Activated CD4-positive, alpha-beta T cell treated with anti-CD3 and anti-CD28 coated beads, Interleukin-10, Interleukin-2, amounts not matched to agents 100 ng/mL and 50 ng/mL, durations not matched to agents 16 hours and 8 hours (primary cell): Measurements from ENCODE around the gene SLC12A4.
"Not testable (repeated sequence)": the region's sequence is repeated elsewhere in the genome, so short reads cannot be mapped to it uniquely, and the experiment has no call there.

ENCODE experiments used
- DNase-seq: peaks from one replicate; pipeline ENCODE4 v3.0.0-alpha.2; 2020

The SLC12A4 gene

DNA sequence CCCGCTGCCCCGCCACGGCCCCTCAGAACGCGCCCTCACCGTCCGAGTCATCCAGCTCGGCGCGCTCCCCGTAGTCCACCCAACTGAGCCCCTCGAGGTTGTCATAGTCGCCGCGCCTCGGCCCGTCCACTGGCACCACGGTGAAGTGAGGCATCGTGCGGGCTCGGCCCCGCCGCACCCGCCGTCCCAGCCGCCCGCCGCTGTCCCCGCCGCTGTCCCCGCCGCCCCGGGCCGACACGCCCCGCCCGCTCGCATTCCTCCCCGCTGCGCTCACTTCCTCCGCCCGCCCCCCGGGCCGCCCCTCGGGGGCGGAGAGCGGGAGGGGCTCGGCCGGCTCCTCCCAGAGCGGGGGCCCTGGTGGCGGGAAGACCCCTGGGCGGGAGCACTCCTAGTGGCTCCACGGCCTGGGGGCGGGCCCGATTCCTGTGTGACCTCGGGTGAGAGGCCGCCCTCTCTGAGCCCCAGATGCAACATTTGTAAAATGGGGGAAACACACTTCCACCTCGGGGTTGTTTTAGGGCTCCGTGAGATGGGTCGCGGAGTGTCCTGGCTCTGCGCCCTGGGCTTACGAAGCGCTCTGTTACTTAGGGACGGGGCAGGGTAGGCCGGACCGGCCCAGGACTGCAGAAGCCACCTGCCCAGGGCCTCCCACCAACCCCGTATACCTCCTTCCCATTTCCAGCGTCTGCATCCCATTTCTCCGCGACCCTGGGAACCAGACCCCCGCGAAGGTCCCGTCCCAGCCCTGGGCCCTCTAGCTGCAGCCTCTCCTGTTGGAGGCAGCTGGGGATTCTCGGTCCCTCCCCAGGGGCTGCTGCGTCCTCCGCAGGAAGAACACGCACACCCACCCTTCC lies at the start of gene SLC12A4:
SLC12A4 (minus strand) TSS at position 238 of the 854 bp plus-strand sequence; CDS start at position 154, 84 bp downstream.
- peak; percentile 96 for DNase-seq

DNA sequence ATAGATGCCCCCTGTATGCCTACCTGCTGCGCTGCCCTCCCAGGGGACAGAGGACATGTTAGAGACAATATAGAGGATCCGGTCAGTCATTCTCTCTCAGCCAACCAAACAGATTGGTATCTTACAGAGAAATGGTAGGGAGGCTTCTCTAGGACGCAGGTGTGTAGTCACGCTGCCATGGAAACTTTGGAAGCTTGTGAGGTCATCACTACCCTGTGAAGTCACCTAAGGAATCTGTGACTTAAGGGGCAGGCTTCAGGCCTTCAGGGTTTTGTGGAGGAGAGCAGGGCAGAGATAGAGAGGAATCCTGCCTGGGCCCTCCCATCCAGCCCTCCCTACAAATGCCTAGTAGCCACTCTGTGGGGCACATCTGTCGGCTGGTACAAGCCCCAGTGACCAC lies 47.2 kb upstream of the SLC12A4 start, which contains the start of gene DPEP2NB:
DPEP2NB (minus strand) TSS at position 231 of the 400 bp plus-strand sequence; CDS start at position 90, 141 bp downstream.
- no peak for DNase-seq

DNA sequence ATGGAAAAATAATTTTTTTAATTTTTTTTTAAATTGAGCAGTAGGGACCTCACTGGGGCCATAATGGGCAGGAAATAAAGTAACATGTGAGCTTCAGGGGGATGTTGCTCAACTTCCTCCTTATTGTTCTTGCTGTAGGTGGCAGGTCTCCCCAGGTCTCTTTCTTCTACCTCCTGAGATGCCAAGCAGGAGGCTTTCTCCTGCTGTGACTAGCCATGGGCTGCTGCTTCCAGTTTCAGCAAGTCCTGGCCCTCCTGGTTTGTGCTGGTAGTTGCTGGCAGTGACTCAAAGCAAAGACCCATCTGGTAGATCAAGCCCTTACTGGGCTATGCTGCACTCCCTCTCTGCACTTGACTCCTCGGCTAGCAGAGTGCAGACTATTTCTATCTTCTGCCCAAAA lies 45.0 kb upstream of the SLC12A4 start:
- DNase-seq = no peak

DNA sequence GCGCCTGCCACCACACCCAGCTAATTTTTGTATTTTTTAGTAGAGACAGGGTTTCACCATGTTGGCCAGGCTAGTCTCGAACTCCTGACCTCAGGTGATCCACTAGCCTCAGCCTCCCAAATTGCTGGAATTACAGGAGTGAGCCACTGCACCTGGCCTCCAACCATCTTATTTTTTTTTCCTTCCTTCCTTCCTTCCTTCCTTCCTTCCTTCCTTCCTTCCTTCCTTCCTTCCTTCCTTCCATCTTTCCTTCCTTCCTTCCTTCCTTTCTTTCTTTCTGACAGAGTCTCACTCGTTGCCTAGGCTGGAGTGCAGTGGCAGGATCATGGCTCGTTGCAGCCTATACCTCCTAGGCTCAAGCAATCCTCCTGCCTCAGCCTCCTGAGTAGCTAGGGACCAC lies 41.4 kb upstream of the SLC12A4 start:
- DNase-seq = not testable (repeated sequence)

DNA sequence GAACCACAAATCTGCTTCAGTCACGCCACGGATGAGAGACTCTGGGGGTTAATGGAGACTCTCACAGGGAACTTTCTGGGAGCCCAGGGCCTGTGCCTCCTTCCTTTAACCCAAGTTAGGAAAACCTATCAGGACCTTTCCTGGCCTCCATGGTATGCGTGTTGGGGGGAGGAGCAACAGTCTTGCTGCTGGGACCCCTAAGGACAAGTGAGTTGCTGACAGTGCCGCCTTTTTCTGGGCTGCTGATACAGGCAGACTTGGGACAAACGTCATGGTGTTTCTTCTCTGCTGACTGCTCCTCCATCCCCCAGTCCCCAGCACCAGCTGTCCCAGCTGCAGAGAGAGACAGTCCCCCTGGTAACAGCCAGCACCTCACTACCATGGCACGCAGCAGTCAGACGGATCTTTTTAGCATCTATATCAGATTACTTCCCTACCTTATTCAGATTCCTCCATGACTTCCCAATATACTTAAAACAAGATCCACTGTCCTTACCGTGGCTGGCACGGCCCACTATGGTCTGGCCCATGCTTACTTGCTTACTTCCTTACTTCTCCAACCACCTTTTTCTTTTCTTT lies 40.8 kb upstream of the SLC12A4 start:
- no peak for DNase-seq

DNA sequence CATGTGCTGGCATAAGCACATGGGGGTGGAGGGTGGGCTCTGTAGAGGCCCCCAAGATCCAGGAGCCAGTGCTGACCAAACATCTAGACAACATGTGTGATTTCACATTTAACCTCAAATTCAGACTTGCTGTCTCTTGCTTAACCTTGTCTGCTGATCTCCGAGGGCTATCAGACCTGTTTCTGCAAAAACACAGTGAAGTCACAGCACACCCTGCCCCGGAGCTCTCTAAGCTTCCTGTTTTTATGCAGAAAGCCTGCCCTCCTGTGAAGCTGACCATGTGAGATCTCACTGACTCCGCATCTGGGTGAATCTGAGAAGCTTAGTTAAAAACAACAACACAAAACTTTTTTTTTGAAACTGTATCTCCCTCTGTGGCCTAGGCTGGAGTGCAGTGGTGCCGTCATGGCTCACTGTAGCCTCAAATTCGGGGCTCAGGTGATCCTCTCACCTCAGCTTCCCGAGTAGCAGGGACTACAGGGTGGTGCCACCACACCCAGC lies 37.4 kb upstream of the SLC12A4 start:
- peak; percentile 21 for DNase-seq

DNA sequence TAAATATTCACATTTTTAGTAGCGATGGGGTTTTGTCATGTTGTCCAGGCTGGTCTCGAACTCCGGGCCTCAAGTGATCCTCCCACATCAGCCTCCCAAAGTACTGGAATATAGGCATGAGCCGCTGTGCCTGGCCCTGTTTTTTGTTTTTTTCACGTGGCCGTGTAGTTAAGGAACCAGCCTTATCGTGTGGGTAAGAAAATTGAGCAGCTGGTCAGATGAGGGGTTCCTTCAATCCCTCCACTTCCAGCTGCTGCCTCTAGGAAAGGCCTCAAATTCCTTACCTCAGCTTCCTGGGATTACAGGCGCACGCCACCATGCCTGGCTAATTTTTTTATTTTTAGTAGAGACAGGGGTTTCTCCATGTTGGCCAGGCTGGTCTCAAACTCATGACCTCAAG lies 36.8 kb upstream of the SLC12A4 start:
- DNase-seq = no peak

DNA sequence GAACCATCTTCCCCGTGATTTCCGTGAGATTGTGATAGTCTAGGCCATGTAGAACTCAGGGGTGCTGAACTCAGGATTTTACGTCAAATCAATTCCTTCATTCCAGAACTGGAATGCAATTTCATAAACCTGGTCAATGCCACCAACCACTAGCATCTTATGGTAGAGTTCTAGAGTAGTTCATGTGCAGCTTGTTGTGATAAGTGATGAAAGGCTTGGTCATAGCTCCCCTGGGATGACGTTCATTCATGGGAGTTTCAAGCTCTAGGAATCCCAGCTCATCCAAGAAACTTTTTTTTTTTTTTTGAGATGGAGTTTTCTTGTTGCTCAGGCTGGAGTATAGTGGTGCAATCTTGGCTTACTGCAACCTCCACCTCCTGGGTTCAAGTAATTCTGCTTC lies 34.6 kb upstream of the SLC12A4 start:
- DNase-seq = no peak

DNA sequence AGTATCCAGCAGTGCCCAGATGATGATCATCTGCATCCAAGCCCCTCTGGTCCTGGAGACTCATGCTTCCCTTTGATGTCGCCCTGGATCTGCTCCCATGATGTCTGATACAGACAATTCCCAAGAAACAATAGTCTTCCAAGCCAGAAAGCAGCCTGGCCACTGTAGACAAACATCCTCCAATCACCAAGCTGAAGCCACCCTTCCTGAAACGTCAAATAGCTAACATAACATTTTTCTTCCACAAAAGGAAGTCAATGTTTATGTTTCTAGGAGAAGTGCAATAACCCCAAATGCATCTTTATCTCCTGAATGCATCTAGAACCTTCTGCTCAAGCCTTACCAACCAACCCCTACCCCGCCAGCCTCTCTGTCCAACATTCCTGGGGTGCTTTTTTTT lies 32.0 kb upstream of the SLC12A4 start:
- no peak for DNase-seq

DNA sequence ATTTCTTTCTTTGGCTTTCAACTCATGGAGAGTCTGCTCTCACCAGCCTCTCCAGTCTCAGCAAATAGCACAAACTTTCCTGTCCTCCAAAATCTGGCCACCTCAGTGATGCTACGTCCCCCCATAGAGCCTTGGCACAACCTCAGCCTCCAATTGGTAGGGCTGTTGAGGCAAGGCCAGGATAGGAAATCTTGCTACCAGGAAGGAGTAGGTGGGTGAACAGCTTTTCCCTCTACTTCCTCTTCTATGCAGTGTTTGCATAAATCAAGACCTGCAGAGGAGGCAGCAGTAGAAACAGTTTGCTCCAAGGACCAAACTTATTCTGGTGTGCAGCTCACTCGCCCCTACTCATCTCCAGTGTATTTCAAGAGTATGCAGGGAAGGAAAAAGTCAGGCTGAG lies 31.5 kb upstream of the SLC12A4 start:
- no peak for DNase-seq

DNA sequence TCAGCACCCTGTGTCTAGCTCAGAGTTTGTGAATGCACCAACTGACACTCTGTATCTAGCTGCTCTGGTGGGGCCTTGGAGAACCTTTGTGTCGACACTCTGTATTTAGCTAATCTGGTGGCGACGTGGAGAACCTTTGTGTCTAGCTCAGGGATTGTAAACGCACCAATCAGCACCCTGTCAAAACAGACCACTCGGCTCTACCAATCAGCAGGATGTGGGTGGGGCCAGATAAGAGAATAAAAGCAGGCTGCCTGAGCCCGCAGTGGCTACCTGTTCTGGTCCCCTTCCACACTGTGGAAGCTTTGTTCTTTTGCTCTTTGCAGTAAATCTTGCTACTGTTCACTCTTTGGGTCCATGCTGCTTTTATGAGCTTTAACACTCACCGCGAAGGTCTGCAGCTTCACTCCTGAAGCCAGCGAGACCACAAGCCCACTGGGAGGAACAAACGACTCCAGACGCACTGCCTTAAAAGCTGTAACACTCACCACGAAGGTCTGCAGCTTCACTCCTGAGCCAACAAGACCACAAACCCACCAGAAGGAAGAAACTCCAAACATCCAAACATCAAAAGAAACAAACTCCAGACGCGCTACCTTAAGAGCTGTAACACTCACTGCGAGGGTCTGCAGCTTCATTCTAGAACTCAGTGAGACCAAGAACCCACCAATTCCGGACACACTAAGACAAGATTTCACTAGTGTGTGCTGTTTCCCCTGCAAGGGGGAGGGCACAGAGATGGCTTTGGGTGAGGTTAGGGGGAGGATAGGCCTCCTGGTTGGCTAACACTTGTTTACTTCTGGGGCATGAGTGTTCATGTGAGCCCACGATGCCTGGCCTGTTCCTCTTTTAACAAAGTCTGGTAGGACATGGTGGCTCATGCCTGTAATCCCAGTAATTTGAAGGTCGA lies 30.6 kb upstream of the SLC12A4 start, which contains the start of gene DPEP2:
DPEP2 (minus strand) TSS at position 706 of the 910 bp plus-strand sequence. CDS start 6,272 bp downstream, outside the sequence.
- DNase-seq = peak; percentile 46

DNA sequence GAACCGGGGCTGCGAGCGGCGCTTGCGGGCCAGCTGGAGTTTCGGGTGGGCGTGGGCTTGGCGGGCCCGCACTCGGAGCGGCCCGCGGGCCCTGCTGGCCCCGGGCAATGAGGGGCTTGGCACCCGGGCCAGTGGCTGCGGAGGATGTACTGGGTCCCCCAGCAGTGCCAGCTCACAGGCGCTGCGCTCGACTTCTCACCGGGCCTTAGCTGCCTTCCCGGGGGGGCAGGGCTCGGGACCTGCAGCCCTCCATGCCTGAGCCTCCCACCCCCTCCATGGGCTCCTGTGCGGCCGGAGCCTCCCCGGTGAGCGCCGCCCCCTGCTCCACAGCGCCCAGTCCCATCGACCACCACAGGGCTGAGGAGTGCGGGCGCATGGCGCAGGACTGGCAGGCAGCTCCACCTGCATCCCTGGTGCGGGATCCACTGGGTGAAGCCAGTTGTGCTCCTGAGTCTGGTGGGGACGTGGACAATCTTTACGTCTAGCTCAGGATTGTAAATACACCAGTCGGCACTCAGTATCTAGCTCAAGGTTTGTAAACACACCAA lies 29.9 kb upstream of the SLC12A4 start:
- DNase-seq = not testable (repeated sequence)

DNA sequence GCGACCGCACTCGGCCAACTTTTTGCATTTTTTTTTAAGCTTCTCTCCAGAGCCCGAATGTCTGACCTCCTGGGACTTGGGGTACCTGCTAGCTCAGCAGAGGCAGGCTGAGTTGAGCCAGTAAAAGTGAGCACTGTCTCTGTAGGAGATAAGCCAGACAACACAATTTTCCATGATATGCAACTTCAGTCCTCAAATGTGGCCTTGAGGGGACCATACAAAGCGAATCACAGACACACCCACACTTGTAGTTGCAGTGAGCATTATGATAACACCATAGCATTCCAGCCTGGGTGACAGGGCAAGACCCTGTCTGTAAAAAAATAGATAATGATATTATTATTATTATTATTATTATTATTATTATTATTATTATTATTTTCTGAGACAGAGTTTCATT lies 28.2 kb upstream of the SLC12A4 start:
- no peak for DNase-seq

DNA sequence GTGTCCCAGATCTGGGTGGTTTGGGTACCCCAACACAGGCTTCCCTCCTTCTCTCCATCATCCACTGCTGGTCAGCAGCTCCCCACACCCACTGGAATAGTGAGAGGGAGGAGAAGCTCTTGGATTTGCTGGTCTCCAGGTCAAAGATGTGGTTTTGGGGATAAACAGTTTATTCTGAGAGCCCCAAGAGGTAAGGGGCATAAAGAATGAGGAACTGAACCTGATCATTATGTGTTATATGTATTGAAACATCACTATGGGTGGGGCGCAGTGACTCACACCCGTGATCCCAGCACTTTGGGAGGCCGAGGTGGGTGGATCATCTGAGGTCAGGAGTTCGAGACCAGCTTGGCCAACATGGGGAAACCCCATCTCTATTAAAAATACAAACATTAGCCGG lies 27.0 kb upstream of the SLC12A4 start:
- DNase-seq = no peak

DNA sequence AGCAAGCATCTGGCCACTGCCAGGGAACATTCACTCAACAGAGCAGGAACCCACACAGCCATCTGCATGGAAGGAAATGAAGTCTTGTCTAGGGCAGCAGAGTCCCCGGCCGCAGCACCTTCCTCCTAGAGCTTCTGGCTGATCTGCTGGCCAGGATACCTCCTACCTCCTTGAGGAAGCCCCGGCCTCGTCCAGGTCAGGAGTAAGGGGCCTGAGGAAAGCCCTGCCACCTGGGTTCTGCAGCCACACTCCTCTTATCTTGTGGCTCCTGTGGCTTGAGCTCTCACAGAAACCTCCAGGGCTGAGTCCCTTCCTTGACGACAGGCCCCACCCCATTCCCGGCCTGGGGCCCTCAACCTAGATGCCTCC lies 25.6 kb upstream of the SLC12A4 start:
- DNase-seq = not testable (repeated sequence)

DNA sequence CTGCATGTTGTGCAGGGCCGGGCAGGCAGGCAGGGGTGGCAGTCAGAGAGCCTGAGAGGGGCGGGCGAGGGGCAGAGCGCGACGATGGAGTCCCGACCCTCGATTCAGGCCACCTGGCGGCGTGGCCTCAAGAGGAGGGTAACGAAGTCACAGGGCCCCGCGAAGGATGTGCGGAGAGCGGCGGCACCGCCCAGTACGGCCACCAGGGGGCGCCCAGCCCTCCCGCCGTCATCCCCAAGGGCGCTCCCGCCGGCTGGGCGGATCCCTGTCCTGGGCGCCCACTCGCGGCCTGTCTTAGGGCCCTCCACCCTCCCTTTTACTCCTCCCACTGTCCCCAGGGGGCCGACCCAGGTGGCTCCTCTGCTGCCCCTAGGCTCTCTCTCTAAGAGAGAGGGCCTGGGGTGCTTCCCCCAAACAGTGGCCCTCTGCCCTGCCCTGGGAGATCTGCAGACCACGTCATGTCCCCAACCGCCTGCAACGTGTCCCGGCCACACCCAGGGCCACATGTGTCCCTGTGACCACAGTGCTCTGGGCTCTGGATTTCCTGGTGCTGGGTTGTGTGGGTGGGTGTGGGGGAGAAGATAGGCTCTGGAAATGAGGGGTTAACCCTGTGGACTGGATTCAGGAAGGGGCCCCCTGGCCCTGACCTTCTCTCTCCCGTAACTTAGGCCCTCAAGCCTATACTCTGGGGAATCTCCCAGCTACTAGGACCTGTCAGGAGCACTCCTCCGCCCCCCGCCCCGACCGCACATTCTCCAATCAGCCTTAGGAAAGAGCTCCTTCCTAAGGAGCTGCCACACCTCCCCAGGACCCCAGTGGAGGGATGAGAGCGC lies 25.0 kb upstream of the SLC12A4 start:
- DNase-seq = peak; percentile 88

DNA sequence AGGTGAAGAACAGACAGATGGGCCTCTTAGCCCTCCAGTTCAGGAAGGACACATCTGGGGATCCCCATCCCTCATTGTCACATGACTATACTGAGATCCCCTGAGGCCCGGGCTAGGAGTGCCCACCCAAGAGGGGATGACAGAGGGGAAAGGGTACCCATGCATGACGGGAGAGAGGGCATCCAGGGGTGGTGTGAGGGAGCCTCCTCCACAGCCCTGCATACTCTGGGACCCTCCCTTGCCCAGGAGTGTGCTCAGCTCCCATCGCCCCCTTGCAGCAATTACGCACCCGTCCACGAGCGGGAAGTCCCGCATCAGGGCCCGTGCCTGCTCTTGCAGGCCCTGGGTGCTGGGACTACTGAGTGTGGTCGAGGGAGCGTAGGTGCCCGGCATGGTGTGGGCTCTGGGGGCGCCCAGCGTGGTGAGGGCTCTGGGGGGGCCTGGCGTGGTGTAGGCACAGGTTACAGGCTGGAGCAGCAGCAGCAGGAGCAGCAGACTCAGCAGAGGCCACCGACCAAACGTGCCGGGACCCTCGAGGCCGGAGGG lies 24.3 kb upstream of the SLC12A4 start:
- no peak for DNase-seq

DNA sequence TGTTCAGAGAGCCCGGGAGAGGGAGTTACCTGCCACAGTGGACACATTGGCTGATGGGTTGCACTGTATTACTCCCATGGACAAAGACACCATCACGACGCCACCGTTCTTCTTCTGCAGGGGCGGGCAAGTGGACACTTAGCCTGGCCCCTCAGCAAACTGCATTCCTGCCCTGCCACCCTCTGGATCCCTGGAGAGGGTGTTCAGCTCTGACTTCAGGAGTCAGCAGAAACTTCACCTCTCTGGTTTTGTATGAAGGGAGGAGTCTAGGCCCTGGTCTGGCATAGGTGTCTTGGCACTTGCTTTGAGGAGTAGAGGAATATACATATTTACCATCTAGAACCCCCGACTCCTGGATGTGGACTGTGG lies 21.6 kb upstream of the SLC12A4 start:
- no peak for DNase-seq

DNA sequence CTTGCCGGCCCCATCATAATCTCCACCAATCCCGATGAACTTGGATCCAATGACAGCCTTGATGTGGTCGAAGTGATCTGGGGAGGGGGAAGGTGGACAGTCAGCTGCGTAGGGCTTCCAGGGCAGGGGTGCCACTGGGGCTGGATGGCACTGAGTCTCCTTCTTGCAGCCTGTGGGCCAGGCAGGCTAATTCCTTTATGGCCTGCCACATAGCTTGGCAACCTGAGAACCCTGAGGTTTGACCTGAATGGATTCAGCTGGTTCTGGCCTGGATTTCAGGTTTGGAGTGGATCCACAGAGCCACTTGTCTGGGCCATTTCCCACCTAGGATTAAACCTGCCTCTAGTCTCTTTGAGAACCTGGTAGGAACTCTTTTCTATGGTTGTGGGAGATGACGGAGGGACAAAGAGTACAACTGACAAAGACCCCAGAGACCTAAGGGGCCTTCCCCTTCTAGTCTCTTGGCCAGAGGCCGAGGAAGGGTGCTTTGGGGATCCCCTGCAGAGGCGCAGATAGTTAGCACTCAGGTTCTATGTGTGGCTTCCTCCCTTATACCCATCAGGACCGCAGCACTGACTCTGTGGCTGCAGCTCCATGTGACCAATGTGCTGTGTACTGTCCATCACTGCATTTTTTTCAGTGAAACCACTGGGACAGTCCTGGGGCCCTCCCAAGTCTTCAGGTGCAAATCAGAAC lies 21.0 kb upstream of the SLC12A4 start:
- no peak for DNase-seq

DNA sequence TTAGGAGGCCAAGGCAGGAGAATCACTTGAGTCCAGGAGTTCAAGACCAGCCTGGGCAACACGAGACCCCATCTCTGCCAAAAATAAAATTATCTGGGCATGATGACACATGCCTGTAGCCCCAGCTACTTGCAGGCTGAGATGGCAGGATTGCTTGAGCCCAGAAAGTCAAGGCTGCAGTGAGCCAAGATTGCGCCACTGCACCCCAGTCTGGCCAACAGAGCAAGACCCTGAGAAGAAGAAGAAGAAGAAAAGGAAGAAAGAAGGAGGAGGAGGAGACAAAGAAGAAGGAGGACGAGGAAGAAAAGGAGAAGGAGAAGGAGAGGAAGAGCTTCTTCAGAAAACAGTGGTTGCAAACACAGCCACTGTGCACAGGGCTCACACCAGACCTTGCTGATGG lies 20.2 kb upstream of the SLC12A4 start:
- DNase-seq = no peak
